RWPE2 (cell line): Measurements from ENCODE around the gene VWA3A.
A peak's percentile ranks its signal among the peaks of the same experiment; 100 is the strongest.

ENCODE experiments used
- ATAC-seq: fragments of 200-7000 bp; cut with Tn5 transposase; 3 replicates; pipeline ENCODE4 v1.9.1; 2021; ENCODE audit warnings: low read depth
- DNase-seq: peaks from one replicate; pipeline ENCODE4 v3.0.0-alpha.2; 2020; ENCODE audit warnings: low spot score
- H3K27ac ChIP-seq: fragments of 450-650 bp; 2 replicates; pipeline ENCODE4 v1.5.1; 2017; ENCODE audit warnings: mild to moderate bottlenecking; ENCODE audit not compliant: poor library complexity, severe bottlenecking
- H3K27me3 ChIP-seq: fragments of 250-450 bp; sonication (Bioruptor Pico); 2 replicates; pipeline ENCODE4 v1.5.1; 2021; ENCODE audit warnings: mild to moderate bottlenecking, moderate library complexity; ENCODE audit not compliant: insufficient read depth, poor library complexity, severe bottlenecking
- H3K36me3 ChIP-seq: fragments of 250-450 bp; sonication (Bioruptor Pico); 2 replicates; pipeline ENCODE4 v1.5.1; 2020; ENCODE audit warnings: low read depth, mild to moderate bottlenecking, moderate library complexity
- H3K4me1 ChIP-seq: fragments of 250-450 bp; sonication (Bioruptor Pico); 2 replicates; pipeline ENCODE4 v1.5.1; 2021; ENCODE audit warnings: mild to moderate bottlenecking, moderate library complexity; ENCODE audit not compliant: insufficient read depth, poor library complexity, severe bottlenecking
- H3K4me3 ChIP-seq: fragments of 250-450 bp; sonication (Bioruptor Pico); 2 replicates; pipeline ENCODE4 v1.5.1; 2021; ENCODE audit warnings: mild to moderate bottlenecking, moderate library complexity; ENCODE audit not compliant: severe bottlenecking
- H3K9me3 ChIP-seq: fragments of 250-450 bp; sonication (Bioruptor Pico); 2 replicates; pipeline ENCODE4 v1.5.1; 2021; ENCODE audit warnings: mild to moderate bottlenecking, moderate library complexity; ENCODE audit not compliant: severe bottlenecking
- CTCF ChIP-seq: fragments of 450-650 bp; IDR thresholded peaks from one replicate; pipeline ENCODE4 v1.5.1; 2017; ENCODE audit warnings: mild to moderate bottlenecking, moderate library complexity; ENCODE audit not compliant: poor library complexity, severe bottlenecking

Gene VWA3A

GRCh38 chr16:22186517-22186916 lies 94.2 kb downstream of the VWA3A start:
- H3K4me1 ChIP-seq = peaks cover 6% of the 10 kb centered on the region
- no peak overlapping the region for H3K4me3 ChIP-seq
- no peak for DNase-seq
- H3K27ac ChIP-seq = no peak overlapping the region
- no peak for TF ChIP-seq CTCF
- no peaks in the 10 kb centered on the region for H3K36me3 ChIP-seq
- H3K27me3 ChIP-seq = no peaks in the 10 kb centered on the region
- no peaks in the 10 kb centered on the region for H3K9me3 ChIP-seq
- ATAC-seq = no peak

GRCh38 chr16:22188267-22188594 lies 95.9 kb downstream of the VWA3A start:
- Histone ChIP-seq H3K4me3 (no peak overlapping the region), H3K27ac (no peak overlapping the region), H3K4me1 (peaks cover 15% of the 10 kb centered on the region), H3K27me3 (no peaks in the 10 kb centered on the region), H3K36me3 (no peaks in the 10 kb centered on the region), H3K9me3 (no peaks in the 10 kb centered on the region)
- ATAC-seq = no peak
- no peak for TF ChIP-seq CTCF
- DNase-seq = no peak

- H3K4me3 ChIP-seq = no peak overlapping the region
These were observed 96.5 kb downstream of the VWA3A start for GRCh38 chr16:22188595-22189442.

GRCh38 chr16:22189473-22190080 lies 97.2 kb downstream of the VWA3A start:
- Histone ChIP-seq H3K4me3 (peak overlapping the region; percentile 60), H3K27ac (peak overlapping the region; percentile 58)
- DNase-seq = no peak

More at GRCh38 chr16:22188595-22189442, 96.5 kb downstream of the VWA3A start:
- Histone ChIP-seq H3K27ac (peak overlapping the region; percentile 58), H3K27me3 (no peaks in the 10 kb centered on the region), H3K4me1 (peaks cover 15% of the 10 kb centered on the region), H3K9me3 (no peaks in the 10 kb centered on the region), H3K36me3 (no peaks in the 10 kb centered on the region)
- ATAC-seq (no peak), DNase-seq (no peak)
- TF ChIP-seq CTCF = peak; percentile 95

More at GRCh38 chr16:22189473-22190080, 97.2 kb downstream of the VWA3A start:
- Histone ChIP-seq H3K9me3 (no peaks in the 10 kb centered on the region), H3K4me1 (peaks cover 15% of the 10 kb centered on the region), H3K27me3 (no peaks in the 10 kb centered on the region), H3K36me3 (no peaks in the 10 kb centered on the region)
- no peak for TF ChIP-seq CTCF
- no peak for ATAC-seq
